Loucy (cell line): Measurements from ENCODE around the gene GCK.

Experiments used
- H2AFZ ChIP-seq: fragments of 200-600 bp; sonication (generic); 2 replicates; pipeline ENCODE4 v1.6.0; 2016; ENCODE audit warnings: antibody characterized with exemption, mild to moderate bottlenecking, low read length, moderate library complexity
- H3F3A ChIP-seq: fragments of 200-600 bp; 2 replicates; pipeline ENCODE4 v1.6.0; 2016; ENCODE audit warnings: antibody characterized with exemption, low read depth, mild to moderate bottlenecking
- H3K27me3 ChIP-seq: fragments of 200-600 bp; sonication (generic); 2 replicates; pipeline ENCODE4 v1.6.1; 2014; ENCODE audit warnings: low read length, mild to moderate bottlenecking; ENCODE audit not compliant: insufficient read depth, poor library complexity, severe bottlenecking
- H3K36me3 ChIP-seq: fragments of 200-600 bp; sonication (generic); 2 replicates; pipeline ENCODE4 v1.6.1; 2016; ENCODE audit warnings: low read length; ENCODE audit not compliant: insufficient read depth
- H3K4me1 ChIP-seq: fragments of 200-600 bp; sonication (generic); 2 replicates; pipeline ENCODE4 v1.5.1; 2014; ENCODE audit warnings: low read length, mild to moderate bottlenecking; ENCODE audit not compliant: insufficient read depth, poor library complexity, severe bottlenecking
- H3K4me2 ChIP-seq: fragments of 200-600 bp; sonication (generic); 2 replicates; pipeline ENCODE4 v1.6.0; 2014; ENCODE audit warnings: antibody characterized with exemption, low read length, low read depth, mild to moderate bottlenecking; ENCODE audit not compliant: poor library complexity, severe bottlenecking
- H3K4me3 ChIP-seq: fragments of 200-600 bp; sonication (generic); 2 replicates; pipeline ENCODE4 v1.5.1; 2014; ENCODE audit warnings: low read length, mild to moderate bottlenecking, mixed read lengths; ENCODE audit not compliant: poor library complexity, severe bottlenecking
- H3K79me2 ChIP-seq: fragments of 200-600 bp; sonication (generic); 2 replicates; pipeline ENCODE4 v1.6.1; 2014; ENCODE audit warnings: low read length; ENCODE audit not compliant: insufficient read depth
- H3K9ac ChIP-seq: fragments of 200-600 bp; sonication (generic); 2 replicates; pipeline ENCODE4 v1.6.0; 2014; ENCODE audit warnings: mild to moderate bottlenecking, low read depth, low read length, moderate library complexity; ENCODE audit not compliant: poor library complexity, severe bottlenecking
- H3K9me2 ChIP-seq: fragments of 200-600 bp; sonication (generic); replicated peaks from 2 replicates; pipeline ENCODE4 v1.6.1; 2016; ENCODE audit warnings: low read depth, low read length, mixed read lengths
- H3K9me3 ChIP-seq: fragments of 200-600 bp; sonication (generic); 2 replicates; pipeline ENCODE4 v1.6.1; 2014; ENCODE audit warnings: mild to moderate bottlenecking, antibody characterized with exemption, low read length, low read depth; ENCODE audit not compliant: insufficient read depth
- H4K20me1 ChIP-seq: fragments of 200-600 bp; sonication (generic); 2 replicates; pipeline ENCODE4 v1.6.0; 2014; ENCODE audit warnings: antibody characterized with exemption, low read length, mild to moderate bottlenecking; ENCODE audit not compliant: insufficient read depth, poor library complexity, severe bottlenecking
- EZH2phosphoT487 ChIP-seq: fragments of 200-600 bp; IDR thresholded peaks from 2 replicates; pipeline ENCODE4 v1.6.1; 2018; ENCODE audit warnings: antibody characterized with exemption, mild to moderate bottlenecking, moderate library complexity, borderline replicate concordance
- TF ChIP-seq, protein P1 (sequence below): fragments of 200-600 bp; sonication (generic); conservative IDR thresholded peaks from 2 replicates; pipeline ENCODE4 v1.5.1; 2014; ENCODE audit warnings: mild to moderate bottlenecking, antibody characterized with exemption, low read length

The GCK gene

GRCh38 chr7:44193011-44193802, 4.0 kb upstream of the GCK start:
- no peak overlapping the region for H3K9ac ChIP-seq
- H3F3A ChIP-seq: no peaks in the 10 kb centered on the region

GRCh38 chr7:44191171-44191570, 1.9 kb upstream of the GCK start:
- no peaks in the 10 kb centered on the region for H3K9me3 ChIP-seq
- TF ChIP-seq EZH2phosphoT487: no peak
- TF ChIP-seq, protein P1, sequence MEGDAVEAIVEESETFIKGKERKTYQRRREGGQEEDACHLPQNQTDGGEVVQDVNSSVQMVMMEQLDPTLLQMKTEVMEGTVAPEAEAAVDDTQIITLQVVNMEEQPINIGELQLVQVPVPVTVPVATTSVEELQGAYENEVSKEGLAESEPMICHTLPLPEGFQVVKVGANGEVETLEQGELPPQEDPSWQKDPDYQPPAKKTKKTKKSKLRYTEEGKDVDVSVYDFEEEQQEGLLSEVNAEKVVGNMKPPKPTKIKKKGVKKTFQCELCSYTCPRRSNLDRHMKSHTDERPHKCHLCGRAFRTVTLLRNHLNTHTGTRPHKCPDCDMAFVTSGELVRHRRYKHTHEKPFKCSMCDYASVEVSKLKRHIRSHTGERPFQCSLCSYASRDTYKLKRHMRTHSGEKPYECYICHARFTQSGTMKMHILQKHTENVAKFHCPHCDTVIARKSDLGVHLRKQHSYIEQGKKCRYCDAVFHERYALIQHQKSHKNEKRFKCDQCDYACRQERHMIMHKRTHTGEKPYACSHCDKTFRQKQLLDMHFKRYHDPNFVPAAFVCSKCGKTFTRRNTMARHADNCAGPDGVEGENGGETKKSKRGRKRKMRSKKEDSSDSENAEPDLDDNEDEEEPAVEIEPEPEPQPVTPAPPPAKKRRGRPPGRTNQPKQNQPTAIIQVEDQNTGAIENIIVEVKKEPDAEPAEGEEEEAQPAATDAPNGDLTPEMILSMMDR: no peak
- H3K27me3 ChIP-seq: no peaks in the 10 kb centered on the region
- no peaks in the 10 kb centered on the region for H3F3A ChIP-seq
- no peak overlapping the region for H2AFZ ChIP-seq
- no peak overlapping the region for H3K9ac ChIP-seq
- no peaks in the 10 kb centered on the region for H3K36me3 ChIP-seq
- H3K4me2 ChIP-seq: no peak overlapping the region
- H3K9me2 ChIP-seq: no peaks in the 10 kb centered on the region
- H3K4me1 ChIP-seq: peaks cover 4% of the 10 kb centered on the region
- H4K20me1 ChIP-seq: no peaks in the 10 kb centered on the region
- H3K79me2 ChIP-seq: no peaks in the 10 kb centered on the region
- H3K4me3 ChIP-seq: no peak overlapping the region

More at GRCh38 chr7:44193011-44193802, 4.0 kb upstream of the GCK start:
- no peak overlapping the region for H3K4me2 ChIP-seq
- peaks cover 5% of the 10 kb centered on the region for H3K4me1 ChIP-seq
- H2AFZ ChIP-seq: no peak overlapping the region
- H4K20me1 ChIP-seq: no peaks in the 10 kb centered on the region
- H3K27me3 ChIP-seq: no peaks in the 10 kb centered on the region
- no peak overlapping the region for H3K4me3 ChIP-seq
- no peaks in the 10 kb centered on the region for H3K36me3 ChIP-seq
- H3K79me2 ChIP-seq: no peaks in the 10 kb centered on the region
- H3K9me3 ChIP-seq: no peaks in the 10 kb centered on the region
- TF ChIP-seq, protein P1: no peak
- TF ChIP-seq EZH2phosphoT487: no peak
- no peaks in the 10 kb centered on the region for H3K9me2 ChIP-seq

- Histone ChIP-seq H4K20me1 (no peaks in the 10 kb centered on the region), H3K9me2 (no peaks in the 10 kb centered on the region), H3K4me2 (no peak overlapping the region), H3K27me3 (no peaks in the 10 kb centered on the region), H3F3A (no peaks in the 10 kb centered on the region), H3K9ac (no peak overlapping the region), H3K4me3 (no peak overlapping the region), H3K36me3 (no peaks in the 10 kb centered on the region), H3K9me3 (no peaks in the 10 kb centered on the region), H3K4me1 (no peaks in the 10 kb centered on the region), H2AFZ (no peak overlapping the region), H3K79me2 (no peaks in the 10 kb centered on the region)
- no peak for TF ChIP-seq EZH2phosphoT487
- TF ChIP-seq, protein P1: no peak
These were observed 994 bp upstream of the GCK start for GRCh38 chr7:44189993-44190872.
